ENCODE data around the gene AGXT. TPM values are rescaled to one million over a fixed set of nuclear protein-coding genes. Genes with fewer than 3 reads are reported as not detected.

AGXT gene
- total RNA-seq, 1 experiment from 2014 or later = 0.36 TPM

DNA sequence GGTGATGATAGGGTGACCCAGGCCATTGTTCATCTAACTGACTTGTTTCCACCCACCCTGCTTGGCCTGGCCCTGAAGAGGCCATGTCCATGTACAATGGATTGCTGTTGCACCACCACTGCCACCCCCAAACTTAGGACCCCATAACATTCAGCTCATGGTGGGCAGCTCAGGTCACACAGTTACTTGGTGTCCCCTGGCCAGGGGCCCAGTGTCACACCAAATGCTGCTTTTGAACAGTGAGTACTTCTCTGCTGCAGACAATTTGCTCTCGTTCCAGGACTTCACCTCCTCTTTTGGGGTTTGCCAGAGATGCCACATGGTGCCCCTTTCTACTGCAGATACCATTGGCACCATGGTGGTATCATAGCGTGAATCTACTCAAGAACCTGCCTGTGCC lies 15.6 kb downstream of the AGXT start:
- no peaks in the 10 kb centered on the region for H3K9me3 ChIP-seq (ENCODE audit: control insufficient read depth, insufficient read depth, low read depth, low read length)
- DNase-seq (ENCODE audit: low read depth, low spot score) (no peak), ATAC-seq (no peak)
- CTCF ChIA-PET = no interaction called here
- no TSS peak for BruUV-seq (replicated peaks)
- no peaks in the 10 kb centered on the region for H3K27me3 ChIP-seq (ENCODE audit: control insufficient read depth, insufficient read depth, low read length)
- in situ Hi-C loops (cut with HindIII; ENCODE audit: low pct_unique_long_range_greater_than_20kb, low sequenced_read_pairs) = no loop called here
- POLR2A ChIA-PET = no interaction called here
- H3K4me3 ChIP-seq (ENCODE audit: low read depth in 2 of 2, low read length in 2 of 2) = no peak overlapping the region
- intact Hi-C loops (cut with micrococcal nuclease; ENCODE audit: unreplicated experiment) = no loop called here
- H3K36me3 ChIP-seq (ENCODE audit: control insufficient read depth, insufficient read depth, low read length) = no peaks in the 10 kb centered on the region
- no peaks in the 10 kb centered on the region for H3K4me1 ChIP-seq (ENCODE audit: control insufficient read depth, insufficient read depth, low read length)
- TF ChIP-seq, protein P1, sequence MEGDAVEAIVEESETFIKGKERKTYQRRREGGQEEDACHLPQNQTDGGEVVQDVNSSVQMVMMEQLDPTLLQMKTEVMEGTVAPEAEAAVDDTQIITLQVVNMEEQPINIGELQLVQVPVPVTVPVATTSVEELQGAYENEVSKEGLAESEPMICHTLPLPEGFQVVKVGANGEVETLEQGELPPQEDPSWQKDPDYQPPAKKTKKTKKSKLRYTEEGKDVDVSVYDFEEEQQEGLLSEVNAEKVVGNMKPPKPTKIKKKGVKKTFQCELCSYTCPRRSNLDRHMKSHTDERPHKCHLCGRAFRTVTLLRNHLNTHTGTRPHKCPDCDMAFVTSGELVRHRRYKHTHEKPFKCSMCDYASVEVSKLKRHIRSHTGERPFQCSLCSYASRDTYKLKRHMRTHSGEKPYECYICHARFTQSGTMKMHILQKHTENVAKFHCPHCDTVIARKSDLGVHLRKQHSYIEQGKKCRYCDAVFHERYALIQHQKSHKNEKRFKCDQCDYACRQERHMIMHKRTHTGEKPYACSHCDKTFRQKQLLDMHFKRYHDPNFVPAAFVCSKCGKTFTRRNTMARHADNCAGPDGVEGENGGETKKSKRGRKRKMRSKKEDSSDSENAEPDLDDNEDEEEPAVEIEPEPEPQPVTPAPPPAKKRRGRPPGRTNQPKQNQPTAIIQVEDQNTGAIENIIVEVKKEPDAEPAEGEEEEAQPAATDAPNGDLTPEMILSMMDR (IDR thresholded peaks at IDR 0.05) = no peak
- TF ChIP-seq POLR2AphosphoS5 (IDR thresholded peaks at IDR 0.05; ENCODE audit: low read depth, low read length) (no peak), SIN3A (IDR thresholded peaks at IDR 0.05; ENCODE audit: borderline replicate concordance, insufficient read depth, low read depth, low read length) (no peak), TCF7L2 (IDR thresholded peaks at IDR 0.05; ENCODE audit: low read depth, low read length) (no peak)
- TF ChIP-seq, protein P2, sequence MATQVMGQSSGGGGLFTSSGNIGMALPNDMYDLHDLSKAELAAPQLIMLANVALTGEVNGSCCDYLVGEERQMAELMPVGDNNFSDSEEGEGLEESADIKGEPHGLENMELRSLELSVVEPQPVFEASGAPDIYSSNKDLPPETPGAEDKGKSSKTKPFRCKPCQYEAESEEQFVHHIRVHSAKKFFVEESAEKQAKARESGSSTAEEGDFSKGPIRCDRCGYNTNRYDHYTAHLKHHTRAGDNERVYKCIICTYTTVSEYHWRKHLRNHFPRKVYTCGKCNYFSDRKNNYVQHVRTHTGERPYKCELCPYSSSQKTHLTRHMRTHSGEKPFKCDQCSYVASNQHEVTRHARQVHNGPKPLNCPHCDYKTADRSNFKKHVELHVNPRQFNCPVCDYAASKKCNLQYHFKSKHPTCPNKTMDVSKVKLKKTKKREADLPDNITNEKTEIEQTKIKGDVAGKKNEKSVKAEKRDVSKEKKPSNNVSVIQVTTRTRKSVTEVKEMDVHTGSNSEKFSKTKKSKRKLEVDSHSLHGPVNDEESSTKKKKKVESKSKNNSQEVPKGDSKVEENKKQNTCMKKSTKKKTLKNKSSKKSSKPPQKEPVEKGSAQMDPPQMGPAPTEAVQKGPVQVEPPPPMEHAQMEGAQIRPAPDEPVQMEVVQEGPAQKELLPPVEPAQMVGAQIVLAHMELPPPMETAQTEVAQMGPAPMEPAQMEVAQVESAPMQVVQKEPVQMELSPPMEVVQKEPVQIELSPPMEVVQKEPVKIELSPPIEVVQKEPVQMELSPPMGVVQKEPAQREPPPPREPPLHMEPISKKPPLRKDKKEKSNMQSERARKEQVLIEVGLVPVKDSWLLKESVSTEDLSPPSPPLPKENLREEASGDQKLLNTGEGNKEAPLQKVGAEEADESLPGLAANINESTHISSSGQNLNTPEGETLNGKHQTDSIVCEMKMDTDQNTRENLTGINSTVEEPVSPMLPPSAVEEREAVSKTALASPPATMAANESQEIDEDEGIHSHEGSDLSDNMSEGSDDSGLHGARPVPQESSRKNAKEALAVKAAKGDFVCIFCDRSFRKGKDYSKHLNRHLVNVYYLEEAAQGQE (IDR thresholded peaks at IDR 0.05; ENCODE audit: insufficient read depth in 1 of 2, low read depth in 2 of 2, low read length in 1 of 2) = no peak
- H3K27ac ChIP-seq (ENCODE audit: low read length) = no peak overlapping the region

DNA sequence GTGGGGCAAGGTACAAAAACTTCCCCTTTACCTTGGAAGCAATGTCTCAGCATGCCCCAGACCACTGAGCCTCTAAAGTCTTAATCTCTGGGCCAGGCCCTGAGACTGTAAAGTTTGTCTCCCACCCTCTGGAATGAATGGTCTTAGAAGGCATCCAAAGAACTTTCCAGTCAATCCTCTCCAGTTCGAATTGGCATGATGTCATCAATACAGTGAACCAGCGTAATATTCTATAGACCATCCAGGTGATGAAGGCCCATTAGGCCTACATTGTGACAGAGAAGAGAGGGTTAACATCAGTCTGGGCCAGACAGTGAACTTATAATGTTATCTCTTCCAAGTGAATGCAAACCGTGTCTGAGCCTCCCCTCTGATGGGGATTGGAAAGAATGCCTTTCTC lies 16.1 kb downstream of the AGXT start:
- ATAC-seq (no peak), DNase-seq (ENCODE audit: low read depth, low spot score) (no peak)
- Histone ChIP-seq H3K9me3 (ENCODE audit: control insufficient read depth, insufficient read depth, low read depth, low read length) (no peaks in the 10 kb centered on the region), H3K4me3 (ENCODE audit: low read depth in 2 of 2, low read length in 2 of 2) (no peak overlapping the region), H3K36me3 (ENCODE audit: control insufficient read depth, insufficient read depth, low read length) (no peaks in the 10 kb centered on the region), H3K4me1 (ENCODE audit: control insufficient read depth, insufficient read depth, low read length) (no peaks in the 10 kb centered on the region), H3K27me3 (ENCODE audit: control insufficient read depth, insufficient read depth, low read length) (no peaks in the 10 kb centered on the region), H3K27ac (ENCODE audit: low read length) (no peak overlapping the region)
- POLR2A ChIA-PET = no interaction called here
- CTCF ChIA-PET = no interaction called here
- no TSS peak for BruUV-seq (replicated peaks)
- no peak for TF ChIP-seq POLR2AphosphoS5 (IDR thresholded peaks at IDR 0.05; ENCODE audit: low read depth, low read length)
- no peak for TF ChIP-seq SIN3A (IDR thresholded peaks at IDR 0.05; ENCODE audit: borderline replicate concordance, insufficient read depth, low read depth, low read length)
- TF ChIP-seq TCF7L2 (IDR thresholded peaks at IDR 0.05; ENCODE audit: low read depth, low read length) = no peak
- TF ChIP-seq, protein P1 (IDR thresholded peaks at IDR 0.05) = no peak
- TF ChIP-seq, protein P2 (IDR thresholded peaks at IDR 0.05; ENCODE audit: insufficient read depth in 1 of 2, low read depth in 2 of 2, low read length in 1 of 2) = no peak
- intact Hi-C loops (cut with micrococcal nuclease; ENCODE audit: unreplicated experiment) (no loop called here), in situ Hi-C loops (cut with HindIII; ENCODE audit: low pct_unique_long_range_greater_than_20kb, low sequenced_read_pairs) (no loop called here)
